KMS-11 (cell line): ENCODE measurements around the gene NTRK2.

Experiments used
- H2AFZ ChIP-seq: fragments of 200-600 bp; sonication (generic); 2 replicates; pipeline ENCODE4 v1.6.1; 2016; ENCODE audit warnings: antibody characterized with exemption, mixed run types, low read depth
- H3K27ac ChIP-seq: fragments of 200-600 bp; sonication (generic); 2 replicates; pipeline ENCODE4 v1.6.1; 2016; ENCODE audit warnings: mild to moderate bottlenecking, mixed run types
- H3K27me3 ChIP-seq: fragments of 200-600 bp; sonication (generic); 2 replicates; pipeline ENCODE4 v1.6.1; 2017; ENCODE audit warnings: mild to moderate bottlenecking, low read depth, mixed run types, moderate library complexity; ENCODE audit not compliant: insufficient read depth
- H3K36me3 ChIP-seq: fragments of 200-600 bp; sonication (generic); 2 replicates; pipeline ENCODE4 v1.6.1; 2017; ENCODE audit warnings: mild to moderate bottlenecking, mixed run types; ENCODE audit not compliant: insufficient read depth
- H3K4me1 ChIP-seq: fragments of 200-600 bp; sonication (generic); 2 replicates; pipeline ENCODE4 v1.6.1; 2016; ENCODE audit warnings: mild to moderate bottlenecking, low read depth, mixed run types; ENCODE audit not compliant: poor library complexity, severe bottlenecking
- H3K4me2 ChIP-seq: fragments of 200-600 bp; sonication (generic); 2 replicates; pipeline ENCODE4 v1.7.0; 2016; ENCODE audit warnings: mild to moderate bottlenecking, mixed run types
- H3K4me3 ChIP-seq: fragments of 200-600 bp; sonication (generic); IDR thresholded peaks from 2 replicates; pipeline ENCODE4 v1.6.1; 2017; ENCODE audit warnings: low read depth, low read length, mixed read lengths; ENCODE audit not compliant: insufficient read depth
- H3K79me2 ChIP-seq: fragments of 200-600 bp; sonication (generic); 2 replicates; pipeline ENCODE4 v1.6.1; 2016; ENCODE audit warnings: low read depth, mixed run types; ENCODE audit not compliant: insufficient read depth
- H3K9ac ChIP-seq: fragments of 200-600 bp; sonication (generic); 2 replicates; pipeline ENCODE4 v1.6.1; 2016; ENCODE audit warnings: mild to moderate bottlenecking, mixed run types
- H4K20me1 ChIP-seq: fragments of 200-600 bp; sonication (generic); 2 replicates; pipeline ENCODE4 v1.6.1; 2016; ENCODE audit warnings: mild to moderate bottlenecking, mixed run types; ENCODE audit not compliant: insufficient read depth
- CTCF ChIP-seq: fragments of 200-600 bp; sonication (generic); conservative IDR thresholded peaks from 2 replicates; pipeline ENCODE4 v1.6.1; 2017; ENCODE audit warnings: low read depth, mild to moderate bottlenecking, antibody characterized with exemption, low read length, moderate library complexity, mixed read lengths

NTRK2 gene

GRCh38 chr9:84843175-84843824 lies 173.8 kb downstream of the NTRK2 start:
- no peak overlapping the region for H3K4me2 ChIP-seq
- no peaks in the 10 kb centered on the region for H3K27me3 ChIP-seq
- H2AFZ ChIP-seq, result no peak overlapping the region
- H3K4me3 ChIP-seq, result no peak overlapping the region
- H3K79me2 ChIP-seq, result no peaks in the 10 kb centered on the region
- H3K36me3 ChIP-seq, result no peaks in the 10 kb centered on the region
- H3K4me1 ChIP-seq, result peaks cover 7% of the 10 kb centered on the region
- no peak overlapping the region for H3K9ac ChIP-seq
- H4K20me1 ChIP-seq, result no peaks in the 10 kb centered on the region
- no peak for TF ChIP-seq CTCF
- H3K27ac ChIP-seq, result no peak overlapping the region

GRCh38 chr9:84845956-84846900 lies 176.7 kb downstream of the NTRK2 start:
- Histone ChIP-seq H3K36me3 (no peaks in the 10 kb centered on the region), H3K4me2 (no peak overlapping the region), H3K4me1 (no peaks in the 10 kb centered on the region), H3K27ac (no peak overlapping the region), H2AFZ (no peak overlapping the region), H3K4me3 (no peak overlapping the region), H3K79me2 (no peaks in the 10 kb centered on the region), H3K27me3 (no peaks in the 10 kb centered on the region), H3K9ac (no peak overlapping the region), H4K20me1 (no peaks in the 10 kb centered on the region)
- TF ChIP-seq CTCF, result no peak

- no peak for TF ChIP-seq CTCF
Measured at GRCh38 chr9:84846906-84847305, 177.4 kb downstream of the NTRK2 start.

GRCh38 chr9:84849049-84849448 lies 179.5 kb downstream of the NTRK2 start:
- no peaks in the 10 kb centered on the region for H3K27me3 ChIP-seq
- TF ChIP-seq CTCF, result no peak
- H3K27ac ChIP-seq, result no peak overlapping the region
- H3K79me2 ChIP-seq, result no peaks in the 10 kb centered on the region
- no peak overlapping the region for H3K4me3 ChIP-seq
- no peak overlapping the region for H3K4me2 ChIP-seq
- H2AFZ ChIP-seq, result no peak overlapping the region
- no peaks in the 10 kb centered on the region for H4K20me1 ChIP-seq
- no peak overlapping the region for H3K9ac ChIP-seq
- H3K36me3 ChIP-seq, result no peaks in the 10 kb centered on the region
- no peaks in the 10 kb centered on the region for H3K4me1 ChIP-seq

More at GRCh38 chr9:84846906-84847305, 177.4 kb downstream of the NTRK2 start:
- Histone ChIP-seq H3K4me3 (no peak overlapping the region), H3K79me2 (no peaks in the 10 kb centered on the region), H3K36me3 (no peaks in the 10 kb centered on the region), H3K4me2 (no peak overlapping the region), H4K20me1 (no peaks in the 10 kb centered on the region), H2AFZ (no peak overlapping the region), H3K9ac (no peak overlapping the region), H3K27ac (no peak overlapping the region), H3K4me1 (no peaks in the 10 kb centered on the region), H3K27me3 (no peaks in the 10 kb centered on the region)
